ENCODE data around the gene NKX2-3. TPM values are rescaled to one million over a fixed set of nuclear protein-coding genes. Genes with fewer than 3 reads are reported as not detected.

The NKX2-3 gene
- total RNA-seq, 1 donor from 2014 or later = not detected

DNA sequence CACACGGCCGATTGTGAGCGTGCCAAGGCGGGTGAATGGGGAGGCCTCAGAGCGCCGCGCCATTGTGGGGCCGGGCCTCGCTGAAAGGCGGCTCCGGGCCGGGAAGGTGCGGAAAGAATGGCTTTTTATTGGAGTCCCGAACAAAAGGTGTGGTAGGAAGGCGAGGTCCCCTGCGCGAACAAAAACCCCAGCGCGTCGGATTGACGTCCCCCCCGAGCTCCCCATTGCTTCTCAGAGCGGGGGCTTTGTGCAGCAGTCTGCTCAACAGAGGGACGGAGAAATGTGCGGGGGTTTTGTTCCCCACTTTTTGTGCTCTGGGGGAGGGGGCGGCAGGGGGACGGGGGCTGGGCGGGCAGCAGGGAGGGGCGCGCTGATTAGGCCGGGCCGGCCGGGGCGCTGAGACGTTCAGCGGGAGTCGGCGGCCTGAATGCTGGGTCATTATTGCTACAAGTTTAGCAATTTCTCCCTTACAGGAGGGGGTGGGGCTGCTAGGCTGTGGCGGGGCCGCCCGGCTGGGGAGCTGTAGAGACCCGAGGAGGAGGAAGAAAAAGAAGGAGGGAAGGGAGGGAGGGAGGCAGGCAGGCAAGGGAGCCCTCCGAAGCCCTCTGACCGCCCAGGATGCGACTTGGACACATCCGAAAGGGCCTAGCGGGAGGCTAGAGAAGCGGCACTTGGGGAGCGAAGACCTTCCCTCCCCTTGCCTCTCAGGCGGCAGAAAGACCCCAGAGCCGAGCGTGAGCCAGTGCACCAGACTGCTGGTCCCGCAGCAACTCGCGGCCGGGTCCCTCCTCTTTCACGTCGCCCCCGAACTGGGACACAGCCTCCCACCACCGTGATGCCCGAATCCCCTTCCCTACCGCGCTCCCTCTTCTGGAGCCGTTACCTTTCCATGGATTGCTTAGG lies 4.6 kb downstream of the NKX2-3 start:
- Histone ChIP-seq H3K9me3 (no peaks in the 10 kb centered on the region), H3K4me3 (peak overlapping the region; percentile 13 to 39), H3K27ac (no peak overlapping the region), H3K27me3 (peaks cover 28% of the 10 kb centered on the region), H3K4me1 (peaks cover 43% of the 10 kb centered on the region), H3K36me3 (no peaks in the 10 kb centered on the region)
- no peak for TF ChIP-seq POLR2AphosphoS5 (IDR thresholded peaks at IDR 0.05; ENCODE audit: insufficient read depth in 1 of 2, low read depth in 1 of 2)
- TF ChIP-seq POLR2A (IDR thresholded peaks at IDR 0.05) = no peak
- TF ChIP-seq, protein P1, sequence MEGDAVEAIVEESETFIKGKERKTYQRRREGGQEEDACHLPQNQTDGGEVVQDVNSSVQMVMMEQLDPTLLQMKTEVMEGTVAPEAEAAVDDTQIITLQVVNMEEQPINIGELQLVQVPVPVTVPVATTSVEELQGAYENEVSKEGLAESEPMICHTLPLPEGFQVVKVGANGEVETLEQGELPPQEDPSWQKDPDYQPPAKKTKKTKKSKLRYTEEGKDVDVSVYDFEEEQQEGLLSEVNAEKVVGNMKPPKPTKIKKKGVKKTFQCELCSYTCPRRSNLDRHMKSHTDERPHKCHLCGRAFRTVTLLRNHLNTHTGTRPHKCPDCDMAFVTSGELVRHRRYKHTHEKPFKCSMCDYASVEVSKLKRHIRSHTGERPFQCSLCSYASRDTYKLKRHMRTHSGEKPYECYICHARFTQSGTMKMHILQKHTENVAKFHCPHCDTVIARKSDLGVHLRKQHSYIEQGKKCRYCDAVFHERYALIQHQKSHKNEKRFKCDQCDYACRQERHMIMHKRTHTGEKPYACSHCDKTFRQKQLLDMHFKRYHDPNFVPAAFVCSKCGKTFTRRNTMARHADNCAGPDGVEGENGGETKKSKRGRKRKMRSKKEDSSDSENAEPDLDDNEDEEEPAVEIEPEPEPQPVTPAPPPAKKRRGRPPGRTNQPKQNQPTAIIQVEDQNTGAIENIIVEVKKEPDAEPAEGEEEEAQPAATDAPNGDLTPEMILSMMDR (IDR thresholded peaks at IDR 0.05) = no peak
- no peak for DNase-seq (ENCODE audit: extremely low spot score in 2 of 2)
- intact Hi-C loops (cut with DNase I) = no loop called here

DNA sequence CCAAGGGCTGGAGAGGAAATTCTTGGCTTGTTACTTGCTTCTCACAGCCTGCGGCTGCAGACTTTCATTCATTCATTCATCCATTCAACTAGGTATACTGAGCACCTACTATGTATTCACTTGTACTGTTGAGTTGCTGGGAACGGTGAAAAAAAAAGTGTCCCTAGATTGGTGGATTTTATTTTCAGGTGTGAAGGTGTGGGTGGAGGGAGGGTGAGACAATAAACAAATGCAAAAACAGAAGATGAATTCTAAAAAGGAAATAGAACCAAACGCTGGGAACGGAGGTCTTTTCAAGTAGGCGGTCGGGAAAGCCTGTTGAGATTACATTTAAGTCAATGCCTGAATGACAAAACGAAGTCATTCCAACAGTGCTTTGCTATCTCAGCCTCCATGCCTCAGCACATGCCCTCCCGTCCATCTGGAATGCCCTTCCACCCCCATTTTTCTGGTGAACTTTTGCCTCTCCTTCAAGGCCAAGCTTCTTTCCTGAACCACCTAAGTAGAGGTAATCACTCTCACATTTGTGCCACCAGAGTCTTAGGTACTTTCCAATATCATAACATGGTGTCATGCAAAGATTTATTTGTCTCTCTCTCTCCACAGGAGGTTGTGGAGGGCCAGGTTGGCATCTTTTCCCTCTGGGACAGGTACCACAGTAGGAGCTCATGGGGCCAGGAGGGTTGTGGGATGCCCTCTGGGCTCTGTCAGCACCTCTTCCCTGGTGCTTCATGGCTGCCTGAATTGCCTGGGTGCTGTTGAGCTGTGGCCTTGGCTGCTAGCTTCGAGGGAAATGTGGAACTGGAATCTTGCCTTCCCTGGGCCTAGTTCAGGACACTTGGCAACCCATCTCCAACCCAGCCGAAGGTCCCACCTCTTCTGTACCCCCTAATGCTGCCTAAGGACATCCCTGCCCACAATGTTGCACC lies 5.5 kb downstream of the NKX2-3 start:
- no peak for DNase-seq (ENCODE audit: extremely low spot score in 2 of 2)
- TF ChIP-seq POLR2A (IDR thresholded peaks at IDR 0.05) (no peak), POLR2AphosphoS5 (IDR thresholded peaks at IDR 0.05; ENCODE audit: insufficient read depth in 1 of 2, low read depth in 1 of 2) (no peak)
- TF ChIP-seq, protein P1 (IDR thresholded peaks at IDR 0.05) = no peak
- no peaks in the 10 kb centered on the region for H3K9me3 ChIP-seq
- H3K27ac ChIP-seq = no peak overlapping the region
- intact Hi-C loops (cut with DNase I) = no loop called here
- peaks cover 19% of the 10 kb centered on the region for H3K27me3 ChIP-seq
- no peaks in the 10 kb centered on the region for H3K36me3 ChIP-seq
- H3K4me1 ChIP-seq = peaks cover 36% of the 10 kb centered on the region
- H3K4me3 ChIP-seq = no peak overlapping the region

DNA sequence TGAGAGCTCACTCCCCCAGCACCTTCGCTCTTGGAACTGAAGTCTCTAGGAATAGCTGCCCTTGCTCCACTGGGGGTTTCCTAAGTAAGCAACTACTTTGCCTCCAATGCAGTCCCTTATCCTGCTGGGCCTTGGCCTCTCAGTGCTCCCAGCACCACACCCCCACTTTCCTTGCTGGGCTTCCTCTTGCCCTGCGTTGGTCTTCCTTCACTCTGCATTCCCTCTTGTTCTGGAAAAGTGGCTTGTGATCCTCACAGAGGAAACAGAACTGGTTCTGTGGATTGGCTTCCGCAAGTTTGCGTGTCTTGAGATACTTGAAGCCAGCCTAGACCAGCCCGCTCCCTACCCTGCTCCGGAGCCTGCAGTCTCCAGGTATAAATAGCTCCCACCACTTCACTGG lies 6.4 kb downstream of the NKX2-3 start:
- intact Hi-C loops (cut with DNase I) = no loop called here
- Histone ChIP-seq H3K27ac (no peak overlapping the region), H3K4me1 (peaks cover 36% of the 10 kb centered on the region), H3K4me3 (no peak overlapping the region), H3K27me3 (peaks cover 14% of the 10 kb centered on the region), H3K36me3 (no peaks in the 10 kb centered on the region), H3K9me3 (no peaks in the 10 kb centered on the region)
- TF ChIP-seq, protein P1 (IDR thresholded peaks at IDR 0.05) = no peak
- no peak for DNase-seq (ENCODE audit: extremely low spot score in 2 of 2)

DNA sequence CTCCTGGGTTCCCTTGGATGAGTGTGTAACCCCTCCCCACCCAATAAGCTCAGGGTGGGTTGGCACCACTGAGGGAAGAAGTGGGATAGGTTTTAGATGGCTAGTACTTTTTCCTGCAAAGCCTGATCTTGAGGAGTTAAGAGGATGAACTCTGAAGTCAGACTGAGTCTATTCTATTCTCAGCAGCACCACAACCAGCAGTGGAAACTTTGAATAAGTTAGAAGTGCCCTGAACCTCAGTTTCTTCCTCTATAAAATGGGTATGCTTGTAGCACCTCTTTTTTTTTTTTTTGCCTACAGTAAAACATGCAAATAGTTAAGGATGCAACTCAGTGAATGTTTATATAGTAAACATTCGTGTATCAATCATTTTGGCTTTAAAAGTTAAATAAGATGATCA lies 7.1 kb downstream of the NKX2-3 start:
- peaks cover 14% of the 10 kb centered on the region for H3K27me3 ChIP-seq
- peaks cover 32% of the 10 kb centered on the region for H3K4me1 ChIP-seq
- no peaks in the 10 kb centered on the region for H3K36me3 ChIP-seq
- no peak for DNase-seq (ENCODE audit: extremely low spot score in 2 of 2)
- intact Hi-C loops (cut with DNase I) = no loop called here
- H3K4me3 ChIP-seq = no peak overlapping the region
- H3K27ac ChIP-seq = no peak overlapping the region
- no peaks in the 10 kb centered on the region for H3K9me3 ChIP-seq
- TF ChIP-seq POLR2A (IDR thresholded peaks at IDR 0.05) (no peak), POLR2AphosphoS5 (IDR thresholded peaks at IDR 0.05; ENCODE audit: insufficient read depth in 1 of 2, low read depth in 1 of 2) (no peak)
- TF ChIP-seq, protein P1 (IDR thresholded peaks at IDR 0.05) = no peak
